GM23338 (cell line): ENCODE measurements around the gene ZFC3H1. TPM values are rescaled to one million over a fixed set of nuclear protein-coding genes. Genes with fewer than 3 reads are reported as not detected.

Experiments used
- ATAC-seq: fragments of 200-7000 bp; cut with Tn5 transposase; 3 replicates; pipeline ENCODE4 v1.9.1; 2020
- DNase-seq: peaks from one replicate; pipeline ENCODE4 v3.0.0-alpha.2; 2015; ENCODE audit warnings: low spot score
- H2AFZ ChIP-seq: fragments of 200-600 bp; sonication (generic); 2 replicates; pipeline ENCODE4 v1.8.0; 2016; ENCODE audit warnings: antibody characterized with exemption, mild to moderate bottlenecking, moderate library complexity
- H3F3A ChIP-seq: fragments of 200-600 bp; sonication (generic); replicated peaks from 2 replicates; pipeline ENCODE4 v1.8.0; 2017; ENCODE audit warnings: antibody characterized with exemption, mixed run types, low read depth
- H3K27ac ChIP-seq: fragments of 200-600 bp; sonication (generic); 2 replicates; pipeline ENCODE4 v1.6.1; 2016; ENCODE audit warnings: low read depth
- H3K27me3 ChIP-seq: fragments of 200-600 bp; sonication (generic); 2 replicates; pipeline ENCODE4 v1.8.0; 2016; ENCODE audit warnings: mild to moderate bottlenecking, mixed run types, moderate library complexity; ENCODE audit not compliant: insufficient read depth
- H3K36me3 ChIP-seq: fragments of 200-600 bp; sonication (generic); 2 replicates; pipeline ENCODE4 v1.8.0; 2016; ENCODE audit warnings: mild to moderate bottlenecking; ENCODE audit not compliant: insufficient read depth
- H3K4me1 ChIP-seq: fragments of 200-600 bp; sonication (generic); 2 replicates; pipeline ENCODE4 v1.8.0; 2016; ENCODE audit warnings: mild to moderate bottlenecking, moderate library complexity; ENCODE audit not compliant: insufficient read depth
- H3K4me2 ChIP-seq: fragments of 200-600 bp; sonication (generic); 2 replicates; pipeline ENCODE4 v1.7.1; 2017; ENCODE audit warnings: mixed run types
- H3K4me3 ChIP-seq: fragments of 200-600 bp; sonication (generic); 2 replicates; pipeline ENCODE4 v1.6.1; 2016; ENCODE audit warnings: mixed run types
- H3K79me2 ChIP-seq: fragments of 200-600 bp; sonication (generic); replicated peaks from 2 replicates; pipeline ENCODE4 v1.8.0; 2017; ENCODE audit warnings: mild to moderate bottlenecking; ENCODE audit not compliant: insufficient read depth
- H3K9me2 ChIP-seq: fragments of 200-600 bp; sonication (generic); 2 replicates; pipeline ENCODE4 v1.8.0; 2017; ENCODE audit not compliant: insufficient read depth
- H4K20me1 ChIP-seq: fragments of 200-600 bp; sonication (generic); replicated peaks from 2 replicates; pipeline ENCODE4 v1.8.0; 2017; ENCODE audit warnings: mild to moderate bottlenecking; ENCODE audit not compliant: insufficient read depth
- H3K27ac Mint-ChIP-seq: 2 replicates; pipeline ENCODE4 v1.8.0; 2020; ENCODE audit warnings: inconsistent platforms, mild to moderate bottlenecking, moderate library complexity, mixed read lengths
- H3K27me3 Mint-ChIP-seq: 3 replicates; pipeline ENCODE4 v1.8.0; 2022; ENCODE audit warnings: low read depth, mild to moderate bottlenecking, moderate library complexity, mixed read lengths, inconsistent platforms; ENCODE audit not compliant: insufficient read depth, poor library complexity
- H3K36me3 Mint-ChIP-seq: 3 replicates; pipeline ENCODE4 v1.8.0; 2021; ENCODE audit warnings: low read depth, mild to moderate bottlenecking, inconsistent platforms, moderate library complexity, mixed read lengths
- H3K4me1 Mint-ChIP-seq: 3 replicates; pipeline ENCODE4 v1.8.0; 2020; ENCODE audit warnings: mild to moderate bottlenecking, inconsistent platforms, mixed read lengths
- H3K4me3 Mint-ChIP-seq: 3 replicates; pipeline ENCODE4 v1.8.0; 2021; ENCODE audit warnings: moderate library complexity, mild to moderate bottlenecking, inconsistent platforms, mixed read lengths
- H3K9me3 Mint-ChIP-seq: 3 replicates; pipeline ENCODE4 v1.8.0; 2020; ENCODE audit warnings: moderate library complexity, mild to moderate bottlenecking, inconsistent platforms, mixed read lengths
- EZH2 ChIP-seq: fragments of 200-600 bp; sonication (generic); IDR thresholded peaks from one replicate; pipeline ENCODE4 v1.8.0; 2017; ENCODE audit warnings: antibody characterized with exemption, mild to moderate bottlenecking, low read depth; ENCODE audit not compliant: unreplicated experiment
- JUNB ChIP-seq: IDR thresholded peaks from one replicate; pipeline ENCODE4 v1.6.1; 2016; ENCODE audit warnings: antibody characterized with exemption; ENCODE audit not compliant: unreplicated experiment
- STAT1 ChIP-seq: IDR thresholded peaks from one replicate; pipeline ENCODE4 v1.6.1; 2016; ENCODE audit warnings: antibody characterized with exemption; ENCODE audit not compliant: unreplicated experiment
- ZNF331 ChIP-seq: fragments of 250-450 bp; sonication (Bioruptor Pico); IDR thresholded peaks from 2 replicates; pipeline ENCODE4 v1.5.0; 2020; ENCODE audit warnings: low read depth, mild to moderate bottlenecking, moderate library complexity
- polyA plus RNA-seq: library from polyadenylated mRNA; unstranded; fragments of >200 nt; fragmentation: Nextera tagmentation; extraction: Ambion mirVana; gene quantifications from 2 replicates; pipeline ENCODE4 v1.2.1, GENCODE V29; 2016
- total RNA-seq: library from RNA; depleted of rRNA; stranded (reverse); fragments of >200 nt; shearing (Covaris generic); gene quantifications from 2 replicates; pipeline ENCODE4 v1.2.3, GENCODE V29; 2014
- TF ChIP-seq, protein P1 (sequence below), 2 experiments: fragments of 200-600 bp in 1 of 2; sonication (generic) in 1 of 2; conservative IDR thresholded peaks; 2 replicates each; pipeline versions ENCODE4 v1.5.1 to v1.6.1; 2016 to 2017; ENCODE audit warnings: antibody characterized with exemption in 2 of 2, low read depth in 2 of 2, mild to moderate bottlenecking in 2 of 2, moderate library complexity in 1 of 2
- TF ChIP-seq, protein P2 (sequence below): IDR thresholded peaks from 2 replicates; pipeline ENCODE4 v1.6.1; 2016; ENCODE audit warnings: antibody characterized with exemption

Gene ZFC3H1
- total and polyA plus RNA-seq, 2 experiments from 2014 or later: 30.3 to 46.2 TPM

DNA sequence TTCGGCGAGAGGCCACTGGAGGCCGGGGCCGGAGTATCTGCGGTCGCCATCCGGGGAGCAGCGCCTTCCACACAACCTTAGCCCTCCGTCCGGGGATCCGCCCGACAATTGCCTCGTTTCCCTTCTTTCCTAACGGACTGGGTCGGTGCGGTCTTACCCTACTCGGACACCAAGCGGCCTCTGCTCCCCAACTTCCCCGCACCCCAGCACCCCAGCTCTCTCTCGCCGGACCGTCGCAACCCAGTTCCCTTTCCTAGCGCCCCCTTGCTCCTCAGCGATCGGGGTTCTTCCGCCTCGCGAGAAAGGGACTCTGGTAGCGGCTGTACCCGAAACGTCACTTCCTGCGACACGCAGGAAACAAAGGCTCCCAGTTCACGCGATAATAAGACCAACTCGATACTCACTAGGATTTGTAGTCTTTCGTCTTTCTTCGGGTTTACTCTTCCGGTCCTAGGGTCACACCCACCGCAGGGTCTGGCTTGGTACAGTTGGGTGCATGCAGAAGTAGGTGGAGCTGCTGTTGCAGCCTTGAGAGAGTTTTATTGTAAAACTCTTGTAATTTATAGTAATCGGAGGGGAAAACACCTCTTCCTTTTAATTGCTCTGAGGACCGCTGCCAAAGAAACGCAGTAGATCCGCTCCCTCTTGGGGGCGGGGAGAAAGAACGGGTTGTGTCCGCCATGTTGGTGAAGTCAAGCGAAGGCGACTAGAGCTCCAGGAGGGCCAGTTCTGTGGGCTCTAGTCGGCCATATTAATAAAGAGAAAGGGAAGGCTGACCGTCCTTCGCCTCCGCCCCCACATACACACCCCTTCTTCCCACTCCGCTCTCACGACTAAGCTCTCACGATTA is at the start of gene ZFC3H1, which contains the start of gene THAP2 (continued):
- TF ChIP-seq, protein P1, sequence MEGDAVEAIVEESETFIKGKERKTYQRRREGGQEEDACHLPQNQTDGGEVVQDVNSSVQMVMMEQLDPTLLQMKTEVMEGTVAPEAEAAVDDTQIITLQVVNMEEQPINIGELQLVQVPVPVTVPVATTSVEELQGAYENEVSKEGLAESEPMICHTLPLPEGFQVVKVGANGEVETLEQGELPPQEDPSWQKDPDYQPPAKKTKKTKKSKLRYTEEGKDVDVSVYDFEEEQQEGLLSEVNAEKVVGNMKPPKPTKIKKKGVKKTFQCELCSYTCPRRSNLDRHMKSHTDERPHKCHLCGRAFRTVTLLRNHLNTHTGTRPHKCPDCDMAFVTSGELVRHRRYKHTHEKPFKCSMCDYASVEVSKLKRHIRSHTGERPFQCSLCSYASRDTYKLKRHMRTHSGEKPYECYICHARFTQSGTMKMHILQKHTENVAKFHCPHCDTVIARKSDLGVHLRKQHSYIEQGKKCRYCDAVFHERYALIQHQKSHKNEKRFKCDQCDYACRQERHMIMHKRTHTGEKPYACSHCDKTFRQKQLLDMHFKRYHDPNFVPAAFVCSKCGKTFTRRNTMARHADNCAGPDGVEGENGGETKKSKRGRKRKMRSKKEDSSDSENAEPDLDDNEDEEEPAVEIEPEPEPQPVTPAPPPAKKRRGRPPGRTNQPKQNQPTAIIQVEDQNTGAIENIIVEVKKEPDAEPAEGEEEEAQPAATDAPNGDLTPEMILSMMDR (conservative IDR thresholded peaks at IDR 0.05; ENCODE audit: low read depth in 2 of 2): peak in 1 of 2 experiments; percentile 39; a peak in 2 of 4 replicates
- TF ChIP-seq JUNB (no peak), STAT1 (no peak), ZNF331 (no peak)
- TF ChIP-seq, protein P2, sequence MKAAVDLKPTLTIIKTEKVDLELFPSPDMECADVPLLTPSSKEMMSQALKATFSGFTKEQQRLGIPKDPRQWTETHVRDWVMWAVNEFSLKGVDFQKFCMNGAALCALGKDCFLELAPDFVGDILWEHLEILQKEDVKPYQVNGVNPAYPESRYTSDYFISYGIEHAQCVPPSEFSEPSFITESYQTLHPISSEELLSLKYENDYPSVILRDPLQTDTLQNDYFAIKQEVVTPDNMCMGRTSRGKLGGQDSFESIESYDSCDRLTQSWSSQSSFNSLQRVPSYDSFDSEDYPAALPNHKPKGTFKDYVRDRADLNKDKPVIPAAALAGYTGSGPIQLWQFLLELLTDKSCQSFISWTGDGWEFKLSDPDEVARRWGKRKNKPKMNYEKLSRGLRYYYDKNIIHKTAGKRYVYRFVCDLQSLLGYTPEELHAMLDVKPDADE: peak; percentile 90

DNA sequence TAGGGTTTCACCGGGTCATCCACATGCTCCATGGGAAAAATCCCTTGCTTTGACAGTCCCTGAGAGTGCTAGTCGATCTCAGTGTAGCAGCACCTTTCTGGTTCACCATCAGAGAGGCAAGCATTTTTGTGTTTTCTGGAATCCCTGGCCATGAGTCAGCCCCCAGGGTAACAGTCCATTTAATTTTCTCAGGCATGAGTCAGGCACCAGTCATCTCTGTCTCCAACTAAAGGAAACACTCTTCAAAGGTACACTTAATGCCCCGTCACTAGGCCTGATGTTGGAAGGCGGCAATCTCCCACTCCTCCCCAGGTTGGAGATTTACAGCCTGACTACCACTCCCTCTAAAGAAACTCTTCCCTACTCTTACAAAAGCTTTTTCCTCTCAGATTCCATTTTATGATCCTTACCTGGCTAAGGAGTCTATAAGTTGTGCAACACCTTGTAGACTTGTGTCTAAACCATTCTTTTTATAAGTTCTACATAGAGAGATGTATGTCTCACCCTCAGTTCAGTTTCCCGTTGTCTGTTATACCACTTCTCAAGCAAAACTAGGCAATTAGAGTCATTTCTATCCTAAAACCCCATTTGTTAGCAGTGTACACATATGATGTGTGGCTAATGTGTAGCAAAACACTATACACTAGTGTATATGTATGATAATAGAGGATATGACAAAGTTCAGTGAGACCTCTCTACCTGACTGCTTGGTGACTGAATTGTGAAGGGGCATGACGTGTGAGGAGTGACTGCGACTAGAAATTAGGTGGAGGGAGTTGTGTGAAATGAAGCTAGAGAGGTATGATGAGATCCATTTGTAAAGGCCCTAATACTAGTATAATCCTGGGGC is 46.9 kb upstream of the ZFC3H1 start:
- Histone ChIP-seq H3F3A (no peaks in the 10 kb centered on the region), H3K27ac (no peak overlapping the region), H2AFZ (no peak overlapping the region), H3K9me2 (no peaks in the 10 kb centered on the region), H4K20me1 (no peaks in the 10 kb centered on the region), H3K4me1 (peaks cover 23% of the 10 kb centered on the region), H3K4me3 (no peak overlapping the region), H3K4me2 (no peak overlapping the region), H3K36me3 (no peaks in the 10 kb centered on the region; the same call in 1 of the 2 replicates), H3K79me2 (no peaks in the 10 kb centered on the region), H3K27me3 (no peaks in the 10 kb centered on the region)
- Mint-ChIP-seq H3K4me1 (peaks cover 13% of the 10 kb centered on the region), H3K36me3 (peaks cover 4% of the 10 kb centered on the region; the same call in 1 of the 3 replicates), H3K27me3 (no peaks in the 10 kb centered on the region), H3K27ac (no peak overlapping the region; the same call in 1 of the 2 replicates), H3K4me3 (no peak overlapping the region), H3K9me3 (peaks cover 15% of the 10 kb centered on the region)
- DNase-seq: no peak
- ATAC-seq: no peak
- TF ChIP-seq, protein P1 (conservative IDR thresholded peaks at IDR 0.05; ENCODE audit: low read depth in 2 of 2): no peak
- no peak for TF ChIP-seq STAT1
- no peak for TF ChIP-seq ZNF331
- no peak for TF ChIP-seq EZH2
- TF ChIP-seq, protein P2: no peak
